CD14-positive monocyte (primary cell): ENCODE data around the gene HPS4. TPM values are rescaled to one million over a fixed set of nuclear protein-coding genes. Genes with fewer than 3 reads are reported as not detected.

Source experiments
- DNase-seq, 3 donors: peaks; one replicate each; pipeline ENCODE4 v3.0.0-alpha.2; 2011 to 2022
- H2AFZ ChIP-seq: 2 replicates; pipeline ENCODE4 v1.6.0; 2012; ENCODE audit warnings: mild to moderate bottlenecking, low read depth, low read length, inconsistent platforms; ENCODE audit not compliant: insufficient read depth, poor library complexity, severe bottlenecking
- H3K27ac ChIP-seq, 2 donors: 1 replicate in 1 of 2; 2 replicates in 1 of 2; pipeline ENCODE4 v1.5.1; 2012 to 2013; ENCODE audit warnings: low read length in 2 of 2, control low read depth in 1 of 2, inconsistent platforms in 1 of 2, low read depth in 1 of 2, mild to moderate bottlenecking in 1 of 2
- H3K27me3 ChIP-seq, 2 donors: one replicate each; pipeline versions ENCODE4 v1.6.0 to v1.6.1; 2011 to 2013; ENCODE audit warnings: low read length in 2 of 2; ENCODE audit not compliant: control insufficient read depth in 2 of 2, insufficient read depth in 2 of 2
- H3K36me3 ChIP-seq, 2 donors: replicated peaks in 1 of 2; 1 replicate in 1 of 2; 2 replicates in 1 of 2; pipeline versions ENCODE4 v1.5.1 to v1.6.1; 2012 to 2013; ENCODE audit warnings: low read length in 2 of 2, control low read depth in 1 of 2, inconsistent platforms in 1 of 2, mild to moderate bottlenecking in 1 of 2; ENCODE audit not compliant: insufficient read depth in 2 of 2, control insufficient read depth in 1 of 2
- H3K4me1 ChIP-seq, 2 donors: 1 replicate in 1 of 2; 2 replicates in 1 of 2; pipeline versions ENCODE4 v1.5.1 to v1.6.1; 2012 to 2013; ENCODE audit warnings: low read length in 2 of 2, control low read depth in 1 of 2, inconsistent platforms in 1 of 2, mild to moderate bottlenecking in 1 of 2, moderate library complexity in 1 of 2; ENCODE audit not compliant: insufficient read depth in 2 of 2, control insufficient read depth in 1 of 2
- H3K4me2 ChIP-seq: replicated peaks from 2 replicates; pipeline ENCODE3; 2012; ENCODE audit warnings: low read length, moderate library complexity, mild to moderate bottlenecking; ENCODE audit not compliant: poor library complexity, severe bottlenecking; ENCODE audit errors: extremely low read depth
- H3K4me3 ChIP-seq, 3 experiments: fragments of 200-600 bp in 1 of 3; sonication (generic) in 1 of 3; replicated peaks in 1 of 3; 1 replicate in 2 of 3; 2 replicates in 1 of 3; pipeline ENCODE4 v1.5.1; 2011 to 2013; ENCODE audit warnings: low read length in 3 of 3, mild to moderate bottlenecking in 3 of 3, control low read depth in 2 of 3, low read depth in 2 of 3, inconsistent platforms in 1 of 3, moderate library complexity in 1 of 3
- H3K79me2 ChIP-seq: 2 replicates; pipeline ENCODE4 v1.6.0; 2012; ENCODE audit warnings: mild to moderate bottlenecking, control low read depth, inconsistent platforms, low read length, moderate library complexity; ENCODE audit not compliant: insufficient read depth
- H3K9ac ChIP-seq: 2 replicates; pipeline ENCODE4 v1.6.0; 2017; ENCODE audit warnings: low read length, mild to moderate bottlenecking; ENCODE audit not compliant: insufficient read depth, poor library complexity, severe bottlenecking
- H3K9me3 ChIP-seq, 2 donors: replicated peaks in 1 of 2; 1 replicate in 1 of 2; 2 replicates in 1 of 2; pipeline versions ENCODE4 v1.5.1 to v1.6.1; 2012 to 2013; ENCODE audit warnings: low read length in 2 of 2, control low read depth in 1 of 2; ENCODE audit not compliant: control insufficient read depth in 1 of 2, insufficient read depth in 1 of 2
- H4K20me1 ChIP-seq: 2 replicates; pipeline ENCODE4 v1.6.0; 2012; ENCODE audit warnings: mild to moderate bottlenecking, low read length, control low read depth, moderate library complexity; ENCODE audit not compliant: insufficient read depth
- H3K27ac Mint-ChIP-seq, 7 donors: one replicate each; pipeline ENCODE4 v1.8.0; 2020; ENCODE audit warnings: mild to moderate bottlenecking in 7 of 7, mixed read lengths in 7 of 7, moderate library complexity in 6 of 7, inconsistent platforms in 2 of 7
- H3K27me3 Mint-ChIP-seq, 3 donors: one replicate each; pipeline ENCODE4 v1.8.0; 2021 to 2022; ENCODE audit warnings: low read depth in 3 of 3, mild to moderate bottlenecking in 3 of 3, mixed read lengths in 3 of 3, moderate library complexity in 3 of 3, inconsistent platforms in 1 of 3
- H3K36me3 Mint-ChIP-seq, 2 donors: one replicate each; pipeline ENCODE4 v1.8.0; 2020; ENCODE audit warnings: mixed read lengths in 2 of 2, inconsistent platforms in 1 of 2, mild to moderate bottlenecking in 1 of 2
- H3K4me1 Mint-ChIP-seq: one replicate; pipeline ENCODE4 v1.8.0; 2020; ENCODE audit warnings: mild to moderate bottlenecking, mixed read lengths
- H3K4me3 Mint-ChIP-seq, 2 donors: one replicate each; pipeline ENCODE4 v1.8.0; 2020; ENCODE audit warnings: mild to moderate bottlenecking in 2 of 2, mixed read lengths in 2 of 2, moderate library complexity in 1 of 2
- H3K9me3 Mint-ChIP-seq, 7 donors: one replicate each; pipeline ENCODE4 v1.8.0; 2020 to 2022; ENCODE audit warnings: mixed read lengths in 7 of 7, mild to moderate bottlenecking in 6 of 7, moderate library complexity in 6 of 7, inconsistent platforms in 2 of 7
- WGBS: methylation state at CpG from one replicate; pipeline ENCODE4 v1.1.5; 2013; ENCODE audit warnings: missing lambda C conversion rate; ENCODE audit not compliant: insufficient coverage; 5-methylcytosine and 5-hydroxymethylcytosine counted together
- intact Hi-C, 2 donors: fragments of 100-400 bp; cut with micrococcal nuclease; formaldehyde crosslinking; loops; one replicate each; pipeline versions ENCODE4 v1.15.0 to v1.15.1; 2023
- polyA plus RNA-seq, 3 donors: library from polyadenylated mRNA; depleted of rRNA in 1 of 3; unstranded in 2 of 3; stranded (reverse) in 1 of 3; fragments of 300-500 nt in 2 of 3; fragments of >200 nt in 1 of 3; fragmentation: Illumina TruSeq in 2 of 3; gene quantifications; 1 replicate in 2 of 3; 2 replicates in 1 of 3; pipeline ENCODE4 v1.2.3, GENCODE V29; 2012 to 2021
- TF ChIP-seq, protein P1 (sequence below): fragments of 200-600 bp; IDR thresholded peaks from one replicate; pipeline ENCODE4 v1.8.0; 2022; ENCODE audit warnings: antibody characterized with exemption, mild to moderate bottlenecking

HPS4 gene
- polyA plus RNA-seq, 3 donors = 5.7 to 21.6 (median 7.5) TPM

GRCh38 chr22:26471522-26471921 lies 12.1 kb downstream of the HPS4 start:
- Mint-ChIP-seq H3K27me3 (peaks cover 0 to 6% (median 0%) of the 10 kb centered on the region in 3 donors), H3K36me3 (peaks cover 81 to 82% of the 10 kb centered on the region in 2 donors), H3K27ac (no peak overlapping the region), H3K4me1 (peaks cover 18% of the 10 kb centered on the region), H3K4me3 (no peak overlapping the region), H3K9me3 (no peaks in the 10 kb centered on the region)
- Histone ChIP-seq H3K36me3 (peaks cover 65 to 74% of the 10 kb centered on the region in 2 donors), H4K20me1 (no peaks in the 10 kb centered on the region), H3K27me3 (no peaks in the 10 kb centered on the region), H3K4me1 (peaks cover 17 to 21% of the 10 kb centered on the region in 2 donors), H3K79me2 (no peaks in the 10 kb centered on the region), H3K4me3 (no peak overlapping the region), H3K4me2 (no peak overlapping the region), H2AFZ (no peak overlapping the region), H3K9ac (no peak overlapping the region), H3K9me3 (no peaks in the 10 kb centered on the region), H3K27ac (no peak overlapping the region)
- no peak for DNase-seq
- TF ChIP-seq, protein P1, sequence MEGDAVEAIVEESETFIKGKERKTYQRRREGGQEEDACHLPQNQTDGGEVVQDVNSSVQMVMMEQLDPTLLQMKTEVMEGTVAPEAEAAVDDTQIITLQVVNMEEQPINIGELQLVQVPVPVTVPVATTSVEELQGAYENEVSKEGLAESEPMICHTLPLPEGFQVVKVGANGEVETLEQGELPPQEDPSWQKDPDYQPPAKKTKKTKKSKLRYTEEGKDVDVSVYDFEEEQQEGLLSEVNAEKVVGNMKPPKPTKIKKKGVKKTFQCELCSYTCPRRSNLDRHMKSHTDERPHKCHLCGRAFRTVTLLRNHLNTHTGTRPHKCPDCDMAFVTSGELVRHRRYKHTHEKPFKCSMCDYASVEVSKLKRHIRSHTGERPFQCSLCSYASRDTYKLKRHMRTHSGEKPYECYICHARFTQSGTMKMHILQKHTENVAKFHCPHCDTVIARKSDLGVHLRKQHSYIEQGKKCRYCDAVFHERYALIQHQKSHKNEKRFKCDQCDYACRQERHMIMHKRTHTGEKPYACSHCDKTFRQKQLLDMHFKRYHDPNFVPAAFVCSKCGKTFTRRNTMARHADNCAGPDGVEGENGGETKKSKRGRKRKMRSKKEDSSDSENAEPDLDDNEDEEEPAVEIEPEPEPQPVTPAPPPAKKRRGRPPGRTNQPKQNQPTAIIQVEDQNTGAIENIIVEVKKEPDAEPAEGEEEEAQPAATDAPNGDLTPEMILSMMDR = no peak
- intact Hi-C loops = no loop called here
- 100% methylated on average over 1 of the region's 5 CpGs for WGBS

DNA sequence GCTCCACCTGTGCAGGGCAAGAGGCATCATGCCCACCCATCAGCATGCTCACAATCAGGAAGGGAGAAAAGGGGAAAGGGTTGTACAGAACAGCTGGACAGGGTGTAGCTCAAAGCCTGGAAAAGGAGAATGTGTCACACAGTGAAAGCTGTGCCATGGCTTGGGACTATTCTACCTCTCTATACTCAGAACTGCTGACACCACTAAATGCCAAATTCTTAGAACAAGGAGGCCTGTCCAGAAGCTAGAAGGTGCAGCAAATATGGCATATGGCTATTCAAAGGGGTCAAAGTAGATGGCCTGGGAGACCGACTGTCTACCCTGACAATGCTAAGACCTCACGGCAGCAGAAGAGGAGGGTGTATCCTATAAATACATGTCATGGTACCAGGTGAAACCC lies 12.8 kb downstream of the HPS4 start:
- H3K27me3 ChIP-seq = no peaks in the 10 kb centered on the region
- WGBS = no CpG with 5 or more reads among the region's 2 CpGs
- H3K9me3 Mint-ChIP-seq = no peaks in the 10 kb centered on the region
- peaks cover 15% of the 10 kb centered on the region for H3K4me1 Mint-ChIP-seq
- no peak overlapping the region for H3K9ac ChIP-seq
- H3K27ac Mint-ChIP-seq = no peak overlapping the region
- peaks cover 85 to 87% of the 10 kb centered on the region in 2 donors for H3K36me3 Mint-ChIP-seq
- no peak overlapping the region for H3K4me2 ChIP-seq
- DNase-seq = no peak
- intact Hi-C loops = no loop called here
- no peaks in the 10 kb centered on the region for H3K79me2 ChIP-seq
- H3K4me1 ChIP-seq = peaks cover 11 to 16% of the 10 kb centered on the region in 2 donors
- H3K27me3 Mint-ChIP-seq = peaks cover 0 to 6% (median 0%) of the 10 kb centered on the region in 3 donors
- no peak overlapping the region for H3K4me3 ChIP-seq
- peaks cover 71 to 81% of the 10 kb centered on the region in 2 donors for H3K36me3 ChIP-seq
- no peak overlapping the region for H2AFZ ChIP-seq
- no peak overlapping the region for H3K4me3 Mint-ChIP-seq
- H3K9me3 ChIP-seq = no peaks in the 10 kb centered on the region
- no peaks in the 10 kb centered on the region for H4K20me1 ChIP-seq
- no peak overlapping the region for H3K27ac ChIP-seq
- TF ChIP-seq, protein P1 = no peak
